Right renal pelvis (tissue), 4 donors: ENCODE measurements around the gene TSPYL4. TPM values are rescaled to one million over a fixed set of nuclear protein-coding genes. Genes with fewer than 3 reads are reported as not detected.

Source experiments
- polyA plus RNA-seq, 4 donors: library from polyadenylated mRNA; unstranded; fragments of 120-200 nt; gene quantifications; one replicate each; pipeline ENCODE4 v1.2.1, GENCODE V29; 2013; ENCODE audit not compliant: insufficient read length in 4 of 4

TSPYL4 gene
- polyA plus RNA-seq, 4 donors, result 58.9 to 63.6 (median 61.2) TPM

Other genes starting within 250 kb of the TSPYL4 start
- gene FRK, start 193.2 kb downstream of the TSPYL4 start, polyA plus RNA-seq, result 1 to 10 TPM; 4.3 to 6.7 (median 5.8) TPM
- gene NT5DC1, start 153.2 kb downstream of the TSPYL4 start, polyA plus RNA-seq, result 10 to 100 TPM; 45.3 to 50.0 (median 48.2) TPM
- under 1 TPM; 0.30 to 0.55 (median 0.36) TPM for gene COL10A1, start 127.9 kb downstream of the TSPYL4 start, polyA plus RNA-seq
- 100 to 1,000 TPM in 3 of 4 donors, 10 to 100 TPM in 1; 98.8 to 106 (median 103) TPM for gene TSPYL1, start 25.9 kb upstream of the TSPYL4 start, polyA plus RNA-seq
- gene DSE, start 116.9 kb upstream of the TSPYL4 start, polyA plus RNA-seq, result 10 to 100 TPM; 37.1 to 46.7 (median 43.2) TPM
- 1 to 10 TPM; 2.8 to 5.6 (median 4.6) TPM for gene CALHM6, start 207.3 kb upstream of the TSPYL4 start, polyA plus RNA-seq